A673 (cell line): ENCODE data around the gene CSRP1. TPM values are rescaled to one million over a fixed set of nuclear protein-coding genes. Genes with fewer than 3 reads are reported as not detected.

Experiments
- BruUV-seq: library from RNA; stranded (reverse); fragments of 400-500 nt; replicated peaks from 2 replicates; lab custom pipeline; 2021; lab: Mats Ljungman, UMichigan
- CTCF ChIA-PET: fragments of 300-600 bp; sonication (Branson Sonifier 250); formaldehyde crosslinking; loops from one replicate; lab custom pipeline; 2022; ENCODE audit warnings: antibody characterized with exemption; lab: Charles Lee
- POLR2A ChIA-PET: fragments of 300-600 bp; sonication (Branson Sonifier 250); formaldehyde crosslinking; loops from one replicate; lab custom pipeline; 2022; ENCODE audit warnings: antibody characterized with exemption; ENCODE audit not compliant: low non-redundant PET; lab: Charles Lee
- DNase-seq: peaks from one replicate; pipeline ENCODE4 v3.0.0-alpha.2; 2015; ENCODE audit warnings: low spot score
- H3K27ac ChIP-seq: fragments of 200-600 bp; sonication (generic); 2 replicates; pipeline ENCODE4 v1.5.1; 2016; ENCODE audit warnings: mixed run types, low read depth, mild to moderate bottlenecking, mixed read lengths, antibody characterized with exemption, low read length; ENCODE audit not compliant: poor library complexity, severe bottlenecking
- H3K27me3 ChIP-seq: fragments of 200-600 bp; sonication (generic); replicated peaks from 2 replicates; pipeline ENCODE4 v1.6.1; 2017; ENCODE audit warnings: mixed run types, low read depth, mild to moderate bottlenecking, mixed read lengths, antibody characterized with exemption, low read length; ENCODE audit not compliant: insufficient read depth, poor library complexity
- H3K36me3 ChIP-seq: fragments of 200-600 bp; sonication (generic); 2 replicates; pipeline ENCODE4 v1.6.1; 2016; ENCODE audit warnings: mixed run types, mild to moderate bottlenecking, mixed read lengths, antibody characterized with exemption, low read length; ENCODE audit not compliant: insufficient read depth, poor library complexity, severe bottlenecking
- H3K4me1 ChIP-seq: fragments of 200-600 bp; sonication (generic); 2 replicates; pipeline ENCODE4 v1.6.1; 2017; ENCODE audit warnings: mixed run types, mild to moderate bottlenecking, mixed read lengths, antibody characterized with exemption, low read length; ENCODE audit not compliant: insufficient read depth, poor library complexity, severe bottlenecking
- H3K4me3 ChIP-seq: fragments of 200-600 bp; sonication (generic); 2 replicates; pipeline ENCODE4 v1.5.1; 2016; ENCODE audit warnings: low read depth, mixed run types, mild to moderate bottlenecking, mixed read lengths, low read length; ENCODE audit not compliant: poor library complexity, severe bottlenecking
- H3K9me3 ChIP-seq: fragments of 200-600 bp; sonication (generic); 2 replicates; pipeline ENCODE4 v1.6.1; 2016; ENCODE audit warnings: mixed run types, low read depth, mild to moderate bottlenecking, mixed read lengths, antibody characterized with exemption, low read length; ENCODE audit not compliant: poor library complexity, severe bottlenecking
- EZH2 ChIP-seq: fragments of 200-600 bp; sonication (generic); IDR thresholded peaks from 2 replicates; pipeline ENCODE4 v1.6.1; 2017; ENCODE audit warnings: borderline replicate concordance, low read depth, mild to moderate bottlenecking, mixed read lengths, antibody characterized with exemption, low read length; ENCODE audit not compliant: poor library complexity, severe bottlenecking
- intact Hi-C: fragments of 100-400 bp; cut with micrococcal nuclease; formaldehyde crosslinking; loops from one replicate; pipeline ENCODE4 v1.10.0; 2022; ENCODE audit not compliant: unreplicated experiment
- total RNA-seq: library from RNA; stranded (reverse); gene quantifications from 2 replicates; pipeline ENCODE4 v1.2.3, GENCODE V29; 2021
- TF ChIP-seq, protein P1 (sequence below): fragments of 300-800, 200-600 bp; sonication (generic); conservative IDR thresholded peaks from 2 replicates; pipeline ENCODE4 v1.5.1; 2017; ENCODE audit warnings: low read depth, mild to moderate bottlenecking, antibody characterized with exemption, low read length, moderate library complexity, mixed read lengths

CSRP1 gene
- total RNA-seq, 1 experiment from 2014 or later = 517 TPM

DNA sequence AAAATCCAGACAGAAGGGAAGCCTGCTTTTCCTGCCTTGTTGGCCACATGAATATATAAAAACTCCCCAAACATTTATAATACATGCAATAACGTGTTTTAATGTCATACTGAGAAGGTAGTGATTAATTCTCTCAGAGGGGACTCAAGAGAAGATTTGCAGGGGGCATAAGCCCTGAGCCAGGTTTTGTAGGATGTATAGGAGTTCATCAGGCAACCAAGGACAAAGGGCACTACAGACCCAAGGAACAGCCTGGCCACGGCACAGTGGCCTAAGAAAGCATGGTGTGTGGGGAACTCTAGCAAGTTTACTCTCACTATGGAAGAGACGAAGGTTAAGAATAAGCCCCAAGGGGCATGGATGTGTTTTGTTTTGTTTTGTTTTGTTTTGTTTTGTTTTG is 70.0 kb downstream of the CSRP1 start:
- Histone ChIP-seq H3K9me3 (no peaks in the 10 kb centered on the region), H3K36me3 (no peaks in the 10 kb centered on the region), H3K27ac (no peak overlapping the region), H3K27me3 (no peaks in the 10 kb centered on the region), H3K4me1 (peaks cover 10% of the 10 kb centered on the region), H3K4me3 (no peak overlapping the region)
- intact Hi-C loops = loop anchor here (1.0 to 2.0 kb wide), 2 partner anchors 43 to 76 kb away; no protein-coding TSS in a partner anchor
- ChIA-PET POLR2A (no interaction called here), CTCF (interaction anchor here (0.6 to 2.0 kb wide), 5 partner anchors 11 to 355 kb away, joined by 5 to 31 read pairs (median 18); no protein-coding TSS in a partner anchor)
- BruUV-seq = no TSS peak
- no peak for DNase-seq
- TF ChIP-seq, protein P1, sequence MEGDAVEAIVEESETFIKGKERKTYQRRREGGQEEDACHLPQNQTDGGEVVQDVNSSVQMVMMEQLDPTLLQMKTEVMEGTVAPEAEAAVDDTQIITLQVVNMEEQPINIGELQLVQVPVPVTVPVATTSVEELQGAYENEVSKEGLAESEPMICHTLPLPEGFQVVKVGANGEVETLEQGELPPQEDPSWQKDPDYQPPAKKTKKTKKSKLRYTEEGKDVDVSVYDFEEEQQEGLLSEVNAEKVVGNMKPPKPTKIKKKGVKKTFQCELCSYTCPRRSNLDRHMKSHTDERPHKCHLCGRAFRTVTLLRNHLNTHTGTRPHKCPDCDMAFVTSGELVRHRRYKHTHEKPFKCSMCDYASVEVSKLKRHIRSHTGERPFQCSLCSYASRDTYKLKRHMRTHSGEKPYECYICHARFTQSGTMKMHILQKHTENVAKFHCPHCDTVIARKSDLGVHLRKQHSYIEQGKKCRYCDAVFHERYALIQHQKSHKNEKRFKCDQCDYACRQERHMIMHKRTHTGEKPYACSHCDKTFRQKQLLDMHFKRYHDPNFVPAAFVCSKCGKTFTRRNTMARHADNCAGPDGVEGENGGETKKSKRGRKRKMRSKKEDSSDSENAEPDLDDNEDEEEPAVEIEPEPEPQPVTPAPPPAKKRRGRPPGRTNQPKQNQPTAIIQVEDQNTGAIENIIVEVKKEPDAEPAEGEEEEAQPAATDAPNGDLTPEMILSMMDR = no peak

DNA sequence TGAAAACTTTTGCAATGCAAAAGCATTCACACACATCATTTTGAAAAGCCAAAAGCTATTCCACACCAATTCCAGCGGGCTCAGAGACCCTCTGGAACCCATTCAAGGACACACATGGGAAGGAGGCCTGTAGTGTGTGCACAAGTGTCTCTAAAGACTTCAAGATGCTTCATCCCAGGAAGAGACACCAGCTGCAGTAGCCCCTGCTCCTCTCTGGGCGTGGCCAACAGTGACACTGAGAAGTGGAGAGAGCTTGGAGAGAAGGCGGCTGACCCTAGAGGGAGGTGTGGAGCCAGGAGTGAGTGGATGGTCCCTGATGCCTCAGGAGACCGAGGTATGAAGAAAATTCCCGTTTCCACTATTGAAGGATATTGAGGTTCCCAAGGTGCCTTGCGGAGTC is 70.5 kb downstream of the CSRP1 start:
- no peak overlapping the region for H3K27ac ChIP-seq
- intact Hi-C loops = loop anchor here (1.0 to 2.0 kb wide), 2 partner anchors 44 to 76 kb away; no protein-coding TSS in a partner anchor
- no peaks in the 10 kb centered on the region for H3K9me3 ChIP-seq
- no peaks in the 10 kb centered on the region for H3K27me3 ChIP-seq
- H3K4me1 ChIP-seq = peaks cover 10% of the 10 kb centered on the region
- TF ChIP-seq, protein P1 = no peak; the same call in 1 of the 2 replicates
- no peak for TF ChIP-seq EZH2
- CTCF ChIA-PET = interaction anchor here (1.6 to 2.0 kb wide), 5 partner anchors 11 to 356 kb away, joined by 5 to 31 read pairs (median 18); partner anchors contain the start of gene PHLDA3
- H3K36me3 ChIP-seq = no peaks in the 10 kb centered on the region
- H3K4me3 ChIP-seq = no peak overlapping the region
- POLR2A ChIA-PET = no interaction called here
- DNase-seq = peak; percentile 56
- BruUV-seq = no TSS peak

DNA sequence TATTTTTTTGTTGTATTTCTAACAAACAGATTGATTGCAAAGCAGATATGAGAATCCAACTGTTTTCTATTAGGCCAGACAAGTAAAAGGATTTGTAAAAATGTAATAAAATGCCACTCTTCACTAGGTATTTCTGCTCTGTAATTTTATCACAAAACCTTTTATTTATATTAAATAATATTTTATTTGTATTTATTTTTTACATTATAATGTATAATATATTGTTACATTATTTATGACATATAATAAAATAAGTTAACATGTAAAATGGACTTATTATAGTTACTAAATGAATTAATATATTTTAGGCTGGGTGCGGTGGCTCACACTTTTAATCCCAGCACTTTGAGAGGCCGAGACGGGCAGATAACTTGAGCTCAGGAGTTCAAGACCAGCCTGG is 72.7 kb downstream of the CSRP1 start:
- H3K36me3 ChIP-seq = no peaks in the 10 kb centered on the region
- ChIA-PET CTCF (interaction anchor here (0.8 kb wide), 2 partner anchors 14 to 58 kb away, joined by 3 to 9 read pairs; no protein-coding TSS in a partner anchor), POLR2A (no interaction called here)
- no peak overlapping the region for H3K27ac ChIP-seq
- no peaks in the 10 kb centered on the region for H3K27me3 ChIP-seq
- TF ChIP-seq, protein P1 = no peak
- no peak for TF ChIP-seq EZH2
- H3K4me1 ChIP-seq = peaks cover 10% of the 10 kb centered on the region
- H3K9me3 ChIP-seq = no peaks in the 10 kb centered on the region
- no peak for DNase-seq
- no peak overlapping the region for H3K4me3 ChIP-seq
- no TSS peak for BruUV-seq
- intact Hi-C loops = no loop called here
